ENCODE results near the gene SH3RF2.

Gene SH3RF2

DNA sequence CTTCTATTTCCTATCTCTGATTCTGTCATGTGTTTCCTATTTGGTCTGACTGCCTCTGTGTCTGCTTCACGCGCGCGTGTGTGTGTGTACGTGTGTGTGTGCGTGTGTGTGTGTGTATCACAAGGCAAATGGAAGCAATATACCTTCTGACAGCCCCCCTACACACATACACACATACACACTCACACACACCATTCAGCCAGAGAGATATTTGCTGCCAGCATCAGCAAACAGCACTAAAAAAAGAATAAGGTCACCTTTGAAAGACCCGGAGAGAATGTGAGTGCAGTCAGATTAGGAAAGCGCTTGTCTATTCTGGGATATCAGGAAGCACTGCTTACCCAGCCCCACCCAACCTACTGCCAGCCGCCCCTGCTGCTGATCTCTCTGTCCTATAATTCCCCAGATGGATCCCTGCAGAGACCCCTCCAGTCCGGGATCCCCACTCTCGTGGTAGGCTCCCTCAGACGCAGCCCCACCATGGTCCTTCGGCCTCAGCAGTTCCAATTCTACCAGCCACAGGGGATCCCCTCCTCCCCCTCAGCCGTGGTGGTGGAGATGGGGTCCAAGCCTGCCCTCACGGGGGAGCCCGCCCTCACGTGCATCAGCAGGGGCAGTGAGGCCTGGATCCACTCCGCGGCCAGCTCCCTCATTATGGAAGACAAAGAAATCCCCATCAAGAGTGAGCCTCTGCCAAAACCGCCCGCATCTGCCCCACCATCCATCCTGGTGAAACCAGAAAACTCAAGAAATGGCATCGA lies 123.3 kb downstream of the SH3RF2 start:
- no peak for TF ChIP-seq EZH2phosphoT487 (IDR thresholded peaks at IDR 0.05; ENCODE audit: low read depth)
- TF ChIP-seq, protein P1, sequence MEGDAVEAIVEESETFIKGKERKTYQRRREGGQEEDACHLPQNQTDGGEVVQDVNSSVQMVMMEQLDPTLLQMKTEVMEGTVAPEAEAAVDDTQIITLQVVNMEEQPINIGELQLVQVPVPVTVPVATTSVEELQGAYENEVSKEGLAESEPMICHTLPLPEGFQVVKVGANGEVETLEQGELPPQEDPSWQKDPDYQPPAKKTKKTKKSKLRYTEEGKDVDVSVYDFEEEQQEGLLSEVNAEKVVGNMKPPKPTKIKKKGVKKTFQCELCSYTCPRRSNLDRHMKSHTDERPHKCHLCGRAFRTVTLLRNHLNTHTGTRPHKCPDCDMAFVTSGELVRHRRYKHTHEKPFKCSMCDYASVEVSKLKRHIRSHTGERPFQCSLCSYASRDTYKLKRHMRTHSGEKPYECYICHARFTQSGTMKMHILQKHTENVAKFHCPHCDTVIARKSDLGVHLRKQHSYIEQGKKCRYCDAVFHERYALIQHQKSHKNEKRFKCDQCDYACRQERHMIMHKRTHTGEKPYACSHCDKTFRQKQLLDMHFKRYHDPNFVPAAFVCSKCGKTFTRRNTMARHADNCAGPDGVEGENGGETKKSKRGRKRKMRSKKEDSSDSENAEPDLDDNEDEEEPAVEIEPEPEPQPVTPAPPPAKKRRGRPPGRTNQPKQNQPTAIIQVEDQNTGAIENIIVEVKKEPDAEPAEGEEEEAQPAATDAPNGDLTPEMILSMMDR (IDR thresholded peaks at IDR 0.05; ENCODE audit: low read depth, low read length): no peak
- Histone ChIP-seq H3K27me3 (ENCODE audit: low read depth, low read length) (peaks cover 8% of the 10 kb centered on the region; the same call in 1 of the 2 replicates), H3K9ac (ENCODE audit: low read length) (no peak overlapping the region), H3K36me3 (replicated peaks; ENCODE audit: low read depth, low read length) (no peaks in the 10 kb centered on the region), H3K79me2 (ENCODE audit: low read length) (no peaks in the 10 kb centered on the region), H3K4me3 (ENCODE audit: low read length) (no peak overlapping the region), H3K27ac (ENCODE audit: low read length) (no peak overlapping the region), H3K4me1 (ENCODE audit: low read length) (no peaks in the 10 kb centered on the region), H4K20me1 (ENCODE audit: insufficient read depth, low read length) (no peaks in the 10 kb centered on the region), H2AFZ (ENCODE audit: low read depth, low read length) (no peak overlapping the region), H3K4me2 (ENCODE audit: low read length) (no peak overlapping the region), H3K9me3 (ENCODE audit: insufficient read depth, low read length) (no peaks in the 10 kb centered on the region)

DNA sequence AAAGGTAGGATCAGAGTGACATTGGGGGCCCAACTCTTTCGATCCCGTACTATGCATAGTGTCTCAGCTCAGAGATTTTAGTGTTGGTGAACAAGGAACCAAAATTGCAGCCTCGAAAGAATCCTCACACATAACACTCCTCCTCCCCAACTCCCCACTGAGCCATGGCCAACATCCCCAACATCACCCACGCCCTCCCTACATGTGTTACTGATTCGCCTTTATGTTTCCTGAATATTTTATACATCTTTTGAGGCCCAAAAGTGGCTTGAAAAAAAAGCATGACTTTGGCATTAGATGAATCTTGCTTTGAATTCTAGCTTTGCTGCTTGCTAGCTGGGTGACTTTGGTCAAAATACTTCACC lies 123.8 kb downstream of the SH3RF2 start:
- H3K36me3 ChIP-seq (replicated peaks; ENCODE audit: low read depth, low read length): no peaks in the 10 kb centered on the region
- no peaks in the 10 kb centered on the region for H4K20me1 ChIP-seq (ENCODE audit: insufficient read depth, low read length)
- H3K4me1 ChIP-seq (ENCODE audit: low read length): no peaks in the 10 kb centered on the region
- no peaks in the 10 kb centered on the region for H3K9me3 ChIP-seq (ENCODE audit: insufficient read depth, low read length)
- no peak overlapping the region for H3K9ac ChIP-seq (ENCODE audit: low read length)
- H3K4me2 ChIP-seq (ENCODE audit: low read length): no peak overlapping the region
- no peaks in the 10 kb centered on the region for H3K79me2 ChIP-seq (ENCODE audit: low read length)
- H3K27me3 ChIP-seq (ENCODE audit: low read depth, low read length): peaks cover 8% of the 10 kb centered on the region; the same call in 1 of the 2 replicates
- no peak overlapping the region for H3K4me3 ChIP-seq (ENCODE audit: low read length)
- H3K27ac ChIP-seq (ENCODE audit: low read length): no peak overlapping the region
- no peak overlapping the region for H2AFZ ChIP-seq (ENCODE audit: low read depth, low read length)
- no peak for TF ChIP-seq EZH2phosphoT487 (IDR thresholded peaks at IDR 0.05; ENCODE audit: low read depth)
- TF ChIP-seq, protein P1 (IDR thresholded peaks at IDR 0.05; ENCODE audit: low read depth, low read length): no peak

- no peaks in the 10 kb centered on the region for H3K79me2 ChIP-seq (ENCODE audit: low read length)
- TF ChIP-seq, protein P1 (IDR thresholded peaks at IDR 0.05; ENCODE audit: low read depth, low read length): no peak
- TF ChIP-seq EZH2phosphoT487 (IDR thresholded peaks at IDR 0.05; ENCODE audit: low read depth): no peak
- no peak overlapping the region for H2AFZ ChIP-seq (ENCODE audit: low read depth, low read length)
- no peak overlapping the region for H3K4me2 ChIP-seq (ENCODE audit: low read length)
- 0 out of 2 replicates have a peak, but pooled peaks cover 5% of the 10 kb centered on the region for H3K4me1 ChIP-seq (ENCODE audit: low read length)
- no peaks in the 10 kb centered on the region for H4K20me1 ChIP-seq (ENCODE audit: insufficient read depth, low read length)
- no peak overlapping the region for H3K4me3 ChIP-seq (ENCODE audit: low read length)
- no peak overlapping the region for H3K9ac ChIP-seq (ENCODE audit: low read length)
- H3K27ac ChIP-seq (ENCODE audit: low read length): no peak overlapping the region
- 0 out of 2 replicates have a peak, but pooled peaks cover 5% of the 10 kb centered on the region for H3K27me3 ChIP-seq (ENCODE audit: low read depth, low read length)
- no peaks in the 10 kb centered on the region for H3K9me3 ChIP-seq (ENCODE audit: insufficient read depth, low read length)
- no peaks in the 10 kb centered on the region for H3K36me3 ChIP-seq (replicated peaks; ENCODE audit: low read depth, low read length)
Observed at GRCh38 chr5:146066968-146067367, 130.6 kb downstream of the SH3RF2 start.

GRCh38 chr5:146068206-146068605 lies 131.8 kb downstream of the SH3RF2 start:
- no peak overlapping the region for H3K4me3 ChIP-seq (ENCODE audit: low read length)

More at GRCh38 chr5:146068206-146068605, 131.8 kb downstream of the SH3RF2 start:
- Histone ChIP-seq H3K4me2 (ENCODE audit: low read length) (no peak overlapping the region), H3K4me1 (ENCODE audit: low read length) (0 out of 2 replicates have a peak, but pooled peaks cover 5% of the 10 kb centered on the region), H3K27me3 (ENCODE audit: low read depth, low read length) (0 out of 2 replicates have a peak, but pooled peaks cover 5% of the 10 kb centered on the region), H3K9me3 (ENCODE audit: insufficient read depth, low read length) (no peaks in the 10 kb centered on the region), H4K20me1 (ENCODE audit: insufficient read depth, low read length) (no peaks in the 10 kb centered on the region), H3K79me2 (ENCODE audit: low read length) (no peaks in the 10 kb centered on the region), H3K36me3 (replicated peaks; ENCODE audit: low read depth, low read length) (no peaks in the 10 kb centered on the region), H3K9ac (ENCODE audit: low read length) (no peak overlapping the region), H2AFZ (ENCODE audit: low read depth, low read length) (no peak overlapping the region), H3K27ac (ENCODE audit: low read length) (no peak overlapping the region)
- no peak for TF ChIP-seq EZH2phosphoT487 (IDR thresholded peaks at IDR 0.05; ENCODE audit: low read depth)
- TF ChIP-seq, protein P1 (IDR thresholded peaks at IDR 0.05; ENCODE audit: low read depth, low read length): no peak
